GM12801 (cell line): ENCODE measurements around the gene SKAP2.

Experiments
- TF ChIP-seq, protein P1 (sequence below): IDR thresholded peaks from one replicate; pipeline ENCODE4 v1.5.1; 2011; ENCODE audit warnings: control low read depth; ENCODE audit not compliant: insufficient read length; ENCODE audit errors: extremely low read depth

SKAP2 gene

DNA sequence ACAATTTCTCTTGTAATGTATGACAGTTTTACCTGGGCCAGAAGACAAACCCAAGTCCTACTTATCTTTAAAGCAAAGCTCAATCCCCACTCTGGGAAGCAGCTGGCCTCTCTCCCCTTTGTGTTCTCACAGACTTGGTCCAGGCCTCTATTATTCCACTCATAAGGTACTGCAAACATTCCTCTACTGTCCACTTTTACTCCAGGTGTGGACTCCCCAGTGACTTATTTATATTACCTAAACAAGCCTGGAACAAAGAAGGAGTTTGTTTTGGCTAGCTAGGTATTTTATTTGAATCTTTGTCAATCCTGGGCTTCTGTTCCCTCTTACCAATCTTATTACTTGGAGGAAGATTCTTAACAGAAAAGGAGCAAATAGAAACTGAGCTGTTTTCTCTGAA is 163.5 kb downstream of the SKAP2 start:
- TF ChIP-seq, protein P1, sequence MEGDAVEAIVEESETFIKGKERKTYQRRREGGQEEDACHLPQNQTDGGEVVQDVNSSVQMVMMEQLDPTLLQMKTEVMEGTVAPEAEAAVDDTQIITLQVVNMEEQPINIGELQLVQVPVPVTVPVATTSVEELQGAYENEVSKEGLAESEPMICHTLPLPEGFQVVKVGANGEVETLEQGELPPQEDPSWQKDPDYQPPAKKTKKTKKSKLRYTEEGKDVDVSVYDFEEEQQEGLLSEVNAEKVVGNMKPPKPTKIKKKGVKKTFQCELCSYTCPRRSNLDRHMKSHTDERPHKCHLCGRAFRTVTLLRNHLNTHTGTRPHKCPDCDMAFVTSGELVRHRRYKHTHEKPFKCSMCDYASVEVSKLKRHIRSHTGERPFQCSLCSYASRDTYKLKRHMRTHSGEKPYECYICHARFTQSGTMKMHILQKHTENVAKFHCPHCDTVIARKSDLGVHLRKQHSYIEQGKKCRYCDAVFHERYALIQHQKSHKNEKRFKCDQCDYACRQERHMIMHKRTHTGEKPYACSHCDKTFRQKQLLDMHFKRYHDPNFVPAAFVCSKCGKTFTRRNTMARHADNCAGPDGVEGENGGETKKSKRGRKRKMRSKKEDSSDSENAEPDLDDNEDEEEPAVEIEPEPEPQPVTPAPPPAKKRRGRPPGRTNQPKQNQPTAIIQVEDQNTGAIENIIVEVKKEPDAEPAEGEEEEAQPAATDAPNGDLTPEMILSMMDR, result no peak

DNA sequence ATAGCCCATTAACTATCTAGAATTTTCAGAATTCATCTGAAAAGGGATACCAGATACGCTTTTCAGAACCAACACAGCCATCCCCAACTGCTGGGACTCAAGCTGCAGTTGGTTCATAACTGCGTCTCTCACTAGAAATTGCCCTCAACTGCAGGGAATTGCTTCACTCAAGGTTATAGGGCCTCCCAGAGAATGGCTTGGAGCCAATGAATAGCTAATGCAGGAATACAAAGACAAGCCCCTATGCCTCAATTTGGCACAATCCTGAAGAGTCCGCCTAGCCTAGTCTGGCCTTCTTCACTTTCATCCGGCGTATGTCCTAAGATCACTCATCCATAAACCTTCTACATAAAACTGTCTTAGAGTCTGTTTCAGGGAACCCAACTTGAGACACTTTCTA is 164.0 kb downstream of the SKAP2 start:
- TF ChIP-seq, protein P1, result no peak

DNA sequence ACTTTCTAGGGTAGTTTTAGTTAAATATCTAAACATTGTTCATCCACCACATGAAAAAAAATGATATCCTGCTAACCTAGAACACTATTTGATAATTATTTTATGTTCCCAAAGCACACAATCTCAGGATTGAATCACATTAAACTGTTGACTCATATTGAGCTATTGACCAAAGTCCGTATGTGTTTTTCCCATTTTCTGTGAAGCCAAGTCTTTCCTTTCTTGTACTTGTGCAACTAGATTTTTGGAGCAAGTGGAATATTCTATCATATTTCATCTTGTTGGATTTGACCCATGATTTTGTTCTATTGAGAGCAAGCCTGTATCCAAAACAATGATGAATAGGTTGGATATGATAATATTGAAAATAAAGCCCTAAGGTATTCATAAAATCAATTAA is 164.6 kb downstream of the SKAP2 start:
- TF ChIP-seq, protein P1, result no peak

DNA sequence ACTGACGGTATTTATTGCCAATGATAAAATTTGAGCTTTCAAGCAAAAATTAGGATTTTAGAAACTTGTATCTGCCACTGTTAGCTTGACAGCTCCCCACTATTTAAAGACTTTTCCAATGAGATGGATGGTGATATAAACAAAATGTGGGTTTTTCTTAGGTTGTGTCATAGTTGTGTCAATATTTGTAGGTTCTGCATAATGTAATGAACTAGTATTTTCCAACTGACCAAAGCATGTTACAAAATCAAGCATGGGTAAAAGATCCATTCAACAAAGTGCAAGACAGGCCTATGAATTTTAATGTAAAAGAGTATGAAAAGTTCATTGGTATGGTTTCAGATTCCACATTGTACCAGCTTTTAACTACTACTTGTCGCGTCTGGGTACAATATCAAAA is 165.6 kb downstream of the SKAP2 start:
- TF ChIP-seq, protein P1, result no peak

DNA sequence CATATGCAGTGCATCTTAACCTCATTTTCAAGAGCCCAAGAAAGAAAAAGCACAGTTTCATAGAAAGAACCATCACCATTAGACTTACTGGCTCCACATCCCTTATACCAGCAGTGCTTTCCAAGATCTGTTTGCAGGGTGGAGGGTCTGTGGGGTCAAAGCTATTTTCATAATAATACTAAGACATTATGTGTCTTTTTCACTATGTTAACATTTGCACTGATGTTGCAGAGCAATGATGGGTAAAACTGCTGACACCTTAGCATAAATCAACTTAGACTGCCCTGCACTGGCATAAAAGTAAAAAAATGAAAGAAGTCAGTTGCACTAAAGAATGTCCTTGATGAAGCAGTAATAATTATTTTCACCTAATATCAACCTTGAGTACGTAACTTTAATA is 166.2 kb downstream of the SKAP2 start:
- TF ChIP-seq, protein P1, result no peak

DNA sequence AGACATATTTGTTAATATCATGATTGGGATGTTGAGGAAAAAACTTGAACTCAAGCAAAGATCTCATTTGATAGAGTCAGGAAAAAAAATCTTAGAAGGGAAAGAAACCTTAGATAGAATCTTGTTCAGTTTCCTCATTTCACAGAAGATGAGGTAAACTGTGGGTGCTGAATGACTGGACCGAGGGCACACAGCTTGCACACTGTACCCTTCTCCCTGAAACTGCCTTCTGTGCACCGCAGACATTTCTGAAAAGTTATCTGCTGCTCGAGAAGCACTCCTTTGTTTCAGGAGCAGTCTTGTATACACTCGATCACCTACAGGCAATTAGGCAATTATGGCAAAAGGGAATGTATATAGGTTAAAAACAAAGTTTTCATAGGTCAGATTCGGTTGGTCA is 167.4 kb downstream of the SKAP2 start:
- TF ChIP-seq, protein P1, result no peak

DNA sequence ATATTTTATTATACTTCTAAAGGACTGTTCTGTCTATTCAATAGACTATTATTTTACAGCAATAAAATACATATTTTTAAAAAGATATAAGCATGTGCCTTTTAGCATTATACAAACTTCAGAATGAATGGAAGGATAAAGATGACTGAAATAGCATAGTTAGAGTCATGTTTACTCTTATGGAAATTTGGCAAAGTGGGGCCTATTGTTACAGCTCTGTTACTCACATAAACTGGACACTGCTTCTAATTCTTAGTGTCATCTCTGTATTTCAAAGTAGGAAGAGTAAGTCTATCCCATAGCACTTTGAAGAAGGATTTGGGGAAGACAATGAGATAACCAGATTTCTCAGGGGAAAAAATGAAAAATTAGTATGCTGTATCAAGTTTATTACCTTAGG is 168.2 kb downstream of the SKAP2 start:
- TF ChIP-seq, protein P1, result no peak

DNA sequence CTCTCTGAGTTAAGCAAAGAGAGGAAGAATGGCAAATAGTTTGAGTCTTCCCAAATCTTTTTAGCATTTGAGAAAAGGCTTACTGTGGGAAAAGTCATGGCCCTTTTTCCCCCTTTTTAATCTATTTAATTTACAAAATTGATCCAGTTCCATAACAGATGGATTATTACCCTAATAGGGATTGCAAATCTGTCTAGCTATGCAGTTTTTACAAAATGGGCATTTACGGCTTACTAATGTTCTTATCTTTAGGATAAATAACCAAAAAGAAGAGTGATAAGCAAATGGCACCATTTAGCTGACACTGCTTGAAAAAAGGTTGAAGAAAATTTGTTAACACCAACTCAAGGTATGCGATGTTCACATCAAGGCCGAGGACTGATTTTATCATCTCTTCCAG is 169.7 kb downstream of the SKAP2 start:
- TF ChIP-seq, protein P1, result no peak
